Omental fat pad (tissue), 4 donors: ENCODE measurements around the gene CCDC127. TPM values are rescaled to one million over a fixed set of nuclear protein-coding genes. Genes with fewer than 3 reads are reported as not detected.

Experiments
- ATAC-seq: fragments of 150-250 bp; one replicate; pipeline ENCODE4 v1.9.1; 2016; ENCODE audit warnings: mild to moderate bottlenecking, moderate library complexity; ENCODE audit not compliant: low FRiP score
- DNase-seq: peaks from one replicate; pipeline ENCODE4 v3.0.0-alpha.2; 2019; ENCODE audit warnings: low spot score
- CTCF ChIP-seq, 3 donors: fragments of 450-650 bp; IDR thresholded peaks; one replicate each; pipeline ENCODE4 v1.5.1; 2016 to 2017; ENCODE audit warnings: antibody characterized with exemption in 3 of 3, mild to moderate bottlenecking in 3 of 3, moderate library complexity in 2 of 3
- total RNA-seq, 4 donors: library from RNA; depleted of rRNA; stranded (reverse); fragments of >200 nt; gene quantifications; one replicate each; pipeline ENCODE4 v1.1.0, GENCODE V29; 2016

The CCDC127 gene
- total RNA-seq, 4 donors from 2014 or later = 4.7 to 10.6 (median 5.5) TPM

GRCh38 chr5:154236-154635 lies 63.7 kb downstream of the CCDC127 start:
- DNase-seq (no peak), ATAC-seq (no peak)
- TF ChIP-seq CTCF (IDR thresholded peaks at IDR 0.05) = no peak

GRCh38 chr5:153256-153655 lies 64.7 kb downstream of the CCDC127 start:
- no peak for DNase-seq
- no peak for ATAC-seq
- TF ChIP-seq CTCF (IDR thresholded peaks at IDR 0.05) = no peak

GRCh38 chr5:152077-152476 lies 65.9 kb downstream of the CCDC127 start:
- TF ChIP-seq CTCF (IDR thresholded peaks at IDR 0.05) = no peak
- ATAC-seq (no peak), DNase-seq (no peak)

- ATAC-seq = no peak
- no peak for TF ChIP-seq CTCF (IDR thresholded peaks at IDR 0.05)
These were observed 67.2 kb downstream of the CCDC127 start for GRCh38 chr5:150746-151145.

GRCh38 chr5:149745-150485 lies 68.0 kb downstream of the CCDC127 start:
- no peak for TF ChIP-seq CTCF (IDR thresholded peaks at IDR 0.05)
- DNase-seq = no peak
- ATAC-seq = no peak

More at GRCh38 chr5:150746-151145, 67.2 kb downstream of the CCDC127 start:
- no peak for DNase-seq

GRCh38 chr5:147751-148150 lies 70.2 kb downstream of the CCDC127 start:
- no peak for TF ChIP-seq CTCF (IDR thresholded peaks at IDR 0.05)
- DNase-seq (no peak), ATAC-seq (no peak)

Other genes with a start within 250 kb of the CCDC127 start
- under 1 TPM in 3 of 4 donors, not detected in 1; 0.44 to 0.65 (median 0.60) TPM for gene PLEKHG4B, start 126.0 kb downstream of the CCDC127 start, total RNA-seq
- not detected for gene LRRC14B, start 26.7 kb downstream of the CCDC127 start, total RNA-seq
- 10 to 100 TPM; 76.5 to 92.8 (median 83.0) TPM for gene SDHA, start 167 bp upstream of the CCDC127 start, total RNA-seq
- 10 to 100 TPM; 69.0 to 92.2 (median 78.3) TPM for gene PDCD6, start 53.5 kb upstream of the CCDC127 start, total RNA-seq
- 1 to 10 TPM in 2 of 4 donors, under 1 TPM in 2; 0.25 to 2.2 (median 1.6) TPM for gene AHRR, start 103.6 kb upstream of the CCDC127 start, total RNA-seq
- gene EXOC3, start 225.0 kb upstream of the CCDC127 start, total RNA-seq = 10 to 100 TPM; 46.0 to 56.1 (median 49.5) TPM